Upper lobe of right lung (tissue), 1 donor: Measurements from ENCODE around the gene LBR. TPM values are rescaled to one million over a fixed set of nuclear protein-coding genes. Genes with fewer than 3 reads are reported as not detected.

Experiments used
- ATAC-seq: fragments of 200-7000 bp; cut with Tn5 transposase; one replicate; pipeline ENCODE4 v1.9.1; 2020; ENCODE audit warnings: mild to moderate bottlenecking, moderate library complexity
- DNase-seq: peaks from one replicate; pipeline ENCODE4 v3.0.0-alpha.2; 2020
- H3K27ac ChIP-seq: fragments of 200-600 bp; one replicate; pipeline ENCODE4 v1.8.0; 2022
- H3K27me3 ChIP-seq: fragments of 200-600 bp; one replicate; pipeline ENCODE4 v1.8.0; 2022; ENCODE audit warnings: mild to moderate bottlenecking
- H3K36me3 ChIP-seq: fragments of 200-600 bp; one replicate; pipeline ENCODE4 v1.8.0; 2022
- H3K4me1 ChIP-seq: fragments of 200-600 bp; one replicate; pipeline ENCODE4 v1.8.0; 2022
- H3K4me3 ChIP-seq: fragments of 200-600 bp; one replicate; pipeline ENCODE4 v1.8.0; 2022; ENCODE audit warnings: mild to moderate bottlenecking
- H3K9me3 ChIP-seq: fragments of 200-600 bp; one replicate; pipeline ENCODE4 v1.8.0; 2022
- intact Hi-C: fragments of 100-400 bp; cut with DNase I; formaldehyde crosslinking; loops from one replicate; pipeline ENCODE4 v1.11.0; 2022
- total RNA-seq: library from RNA; stranded (reverse); fragmentation: NEBNext Ultra II Directional; extraction: Animal tissue kit (Norgen Biotek cat#: 25700); gene quantifications from one replicate; pipeline ENCODE4 v1.2.1, GENCODE V29; 2021
- TF ChIP-seq, protein P1 (sequence below): fragments of 200-600 bp; IDR thresholded peaks from one replicate; pipeline ENCODE4 v1.8.0; 2022; ENCODE audit warnings: antibody characterized with exemption
- donor health status: DM: no; HTN: yes; CAD: no; lungs with severe emphysema.

Gene LBR
- total RNA-seq, 1 donor from 2014 or later: 55.2 TPM

DNA sequence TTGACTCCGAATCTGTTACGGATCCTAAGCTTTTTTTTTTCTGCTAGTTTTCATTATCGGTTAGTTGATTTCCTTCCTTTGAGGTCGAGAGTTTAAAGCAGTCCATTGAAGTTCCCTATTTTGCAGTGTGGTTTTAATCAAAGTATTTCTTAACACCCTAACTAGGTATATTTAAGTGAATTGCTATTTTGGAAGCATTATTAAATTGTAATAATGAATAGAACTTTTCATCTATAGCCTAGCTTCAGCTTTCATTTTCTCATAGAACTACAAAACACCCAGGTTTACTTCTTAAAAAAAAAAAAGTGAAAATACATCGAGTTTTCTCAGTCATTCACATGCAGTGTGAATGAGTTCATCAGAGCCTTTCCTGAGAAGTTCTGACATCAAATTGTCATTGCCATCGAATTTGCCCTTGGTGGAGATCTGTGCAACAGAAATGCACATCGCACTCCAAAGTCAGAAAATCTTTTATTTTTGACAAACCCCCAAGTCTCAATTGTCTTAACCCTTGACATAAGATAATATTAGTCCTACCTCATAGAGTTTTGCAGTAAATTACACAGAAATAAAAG is 1.1 kb upstream of the LBR start:
- no peak for ATAC-seq
- Histone ChIP-seq H3K27ac (peak overlapping the region; percentile 88), H3K36me3 (no peaks in the 10 kb centered on the region), H3K27me3 (no peaks in the 10 kb centered on the region), H3K4me3 (peak overlapping the region; percentile 84), H3K9me3 (no peaks in the 10 kb centered on the region), H3K4me1 (peaks cover 20% of the 10 kb centered on the region)
- TF ChIP-seq, protein P1, sequence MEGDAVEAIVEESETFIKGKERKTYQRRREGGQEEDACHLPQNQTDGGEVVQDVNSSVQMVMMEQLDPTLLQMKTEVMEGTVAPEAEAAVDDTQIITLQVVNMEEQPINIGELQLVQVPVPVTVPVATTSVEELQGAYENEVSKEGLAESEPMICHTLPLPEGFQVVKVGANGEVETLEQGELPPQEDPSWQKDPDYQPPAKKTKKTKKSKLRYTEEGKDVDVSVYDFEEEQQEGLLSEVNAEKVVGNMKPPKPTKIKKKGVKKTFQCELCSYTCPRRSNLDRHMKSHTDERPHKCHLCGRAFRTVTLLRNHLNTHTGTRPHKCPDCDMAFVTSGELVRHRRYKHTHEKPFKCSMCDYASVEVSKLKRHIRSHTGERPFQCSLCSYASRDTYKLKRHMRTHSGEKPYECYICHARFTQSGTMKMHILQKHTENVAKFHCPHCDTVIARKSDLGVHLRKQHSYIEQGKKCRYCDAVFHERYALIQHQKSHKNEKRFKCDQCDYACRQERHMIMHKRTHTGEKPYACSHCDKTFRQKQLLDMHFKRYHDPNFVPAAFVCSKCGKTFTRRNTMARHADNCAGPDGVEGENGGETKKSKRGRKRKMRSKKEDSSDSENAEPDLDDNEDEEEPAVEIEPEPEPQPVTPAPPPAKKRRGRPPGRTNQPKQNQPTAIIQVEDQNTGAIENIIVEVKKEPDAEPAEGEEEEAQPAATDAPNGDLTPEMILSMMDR: no peak
- intact Hi-C loops: no loop called here
- DNase-seq: no peak

DNA sequence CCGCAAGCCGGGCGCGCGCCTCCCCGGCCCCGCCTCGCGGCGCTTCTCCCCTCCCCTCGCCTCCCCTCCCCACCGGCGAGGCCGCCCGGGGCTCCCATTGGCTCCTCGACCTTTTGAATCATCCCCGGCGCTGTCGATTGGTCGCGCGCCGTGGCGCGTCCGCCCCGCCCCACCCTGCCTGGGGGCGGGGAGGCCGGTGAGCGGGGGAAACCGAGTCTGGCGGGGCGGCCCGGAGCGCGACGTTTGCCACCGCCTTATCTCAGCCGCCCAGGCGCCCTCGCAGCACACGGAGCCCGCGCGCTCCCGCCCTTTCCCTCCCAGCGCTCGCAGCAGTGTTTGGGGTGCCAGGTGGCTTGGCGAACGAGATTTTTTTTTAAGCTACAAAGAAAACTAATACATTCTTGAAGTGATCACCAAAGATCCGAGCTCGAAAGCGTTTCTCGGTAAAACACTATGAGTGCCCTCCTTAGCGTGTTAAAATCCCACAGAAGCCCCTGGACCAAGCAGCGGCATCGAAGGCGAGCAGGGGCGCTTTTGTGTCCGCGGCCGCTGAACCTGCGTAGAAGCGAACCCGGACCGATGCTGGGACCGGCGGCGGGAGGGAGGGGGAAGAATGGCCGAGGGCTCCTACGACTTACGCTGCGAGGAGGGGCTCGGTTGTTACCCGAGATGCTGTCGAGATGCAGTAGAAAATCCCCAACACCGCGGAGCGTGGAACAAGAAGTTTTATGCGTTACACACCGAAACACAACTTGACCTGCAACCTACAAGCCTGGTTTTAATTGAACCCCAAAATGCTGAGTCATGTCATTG is 436 bp upstream of the LBR start:
- H3K36me3 ChIP-seq: no peaks in the 10 kb centered on the region
- peak overlapping the region; percentile 84 for H3K4me3 ChIP-seq
- TF ChIP-seq, protein P1: no peak
- peaks cover 26% of the 10 kb centered on the region for H3K4me1 ChIP-seq
- H3K27ac ChIP-seq: peak overlapping the region; percentile 88
- ATAC-seq (peak; percentile 97), DNase-seq (peak; percentile 96)
- intact Hi-C loops: no loop called here
- no peaks in the 10 kb centered on the region for H3K27me3 ChIP-seq
- H3K9me3 ChIP-seq: no peaks in the 10 kb centered on the region

DNA sequence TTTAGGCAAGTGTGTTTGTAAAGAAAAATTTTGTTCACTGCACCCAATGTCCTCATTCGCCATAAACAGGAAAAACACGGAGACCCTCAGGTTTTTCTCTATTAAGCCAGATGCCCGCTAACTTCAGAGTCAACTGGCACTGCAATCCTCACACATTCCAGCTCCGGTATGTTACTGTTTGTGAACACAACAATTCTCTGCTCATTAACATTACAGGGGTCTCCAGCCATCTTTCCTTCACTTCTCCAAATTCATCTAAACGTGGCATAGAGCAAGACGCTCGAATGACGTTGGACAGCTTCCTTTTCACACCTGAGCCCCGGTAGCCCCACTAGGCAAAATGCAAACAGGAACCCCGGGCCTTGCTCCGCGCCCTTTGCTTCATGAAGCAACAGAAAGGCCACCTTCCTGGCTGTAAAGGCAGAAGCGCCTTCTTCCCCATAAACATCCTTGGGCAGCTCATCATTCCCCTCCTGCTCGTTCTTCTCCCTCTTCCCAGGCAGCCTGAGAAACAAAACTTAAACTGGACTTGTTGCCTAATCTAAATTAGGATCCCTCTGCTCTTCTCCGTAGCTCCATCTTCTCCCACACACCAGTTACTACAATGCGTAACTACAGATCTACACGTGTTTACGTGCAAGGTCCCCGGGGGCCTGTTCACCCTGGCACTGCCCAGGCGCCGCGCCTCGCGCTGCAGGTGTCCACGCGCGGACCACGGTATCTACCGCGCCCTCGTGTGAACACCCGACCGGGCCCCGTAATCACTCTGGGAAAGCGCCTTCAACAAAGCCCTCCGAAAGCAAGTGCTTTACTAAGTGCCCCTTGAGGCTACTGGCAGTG is 1.2 kb downstream of the LBR start:
- ATAC-seq: peak; percentile 19
- intact Hi-C loops: no loop called here

DNA sequence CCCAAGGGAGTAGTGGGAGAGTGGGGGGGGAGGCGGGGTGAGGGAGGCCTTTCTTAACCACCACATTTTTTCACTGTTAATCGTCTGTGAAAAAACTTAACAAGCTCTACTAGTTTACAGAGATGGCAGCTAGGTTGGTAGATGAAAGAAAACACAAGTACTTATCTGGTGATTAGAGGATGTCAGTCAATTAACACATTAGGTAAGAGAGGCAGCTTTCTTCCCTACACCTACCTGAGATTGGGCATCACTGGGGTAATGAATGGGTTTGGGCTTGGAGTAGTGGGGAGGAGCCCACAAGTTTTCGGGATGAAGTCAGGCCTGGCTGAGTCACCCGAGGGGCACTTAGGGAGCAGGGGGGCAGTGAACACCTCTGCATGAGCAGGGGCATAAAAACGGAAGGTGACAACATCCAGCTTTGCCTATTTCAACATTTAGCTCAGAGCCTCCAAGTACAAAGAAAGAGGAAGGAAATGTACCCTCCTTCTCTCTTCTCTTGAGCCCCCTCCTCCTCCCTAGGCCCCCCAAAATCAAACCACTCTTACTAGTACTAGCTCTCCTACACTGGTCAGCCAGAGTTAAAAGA is 2.5 kb downstream of the LBR start:
- no peak for DNase-seq

More for the DNA sequence above, 1.2 kb downstream of the LBR start:
- TF ChIP-seq, protein P1: no peak
- H3K27ac ChIP-seq: peak overlapping the region; percentile 88
- H3K4me1 ChIP-seq: peaks cover 35% of the 10 kb centered on the region
- peak overlapping the region; percentile 84 for H3K4me3 ChIP-seq
- H3K27me3 ChIP-seq: no peaks in the 10 kb centered on the region
- peaks cover 6% of the 10 kb centered on the region for H3K36me3 ChIP-seq
- H3K9me3 ChIP-seq: no peaks in the 10 kb centered on the region
- peak; percentile 74 for DNase-seq

More for the DNA sequence above, 2.5 kb downstream of the LBR start:
- intact Hi-C loops: no loop called here
- no peaks in the 10 kb centered on the region for H3K27me3 ChIP-seq
- peaks cover 35% of the 10 kb centered on the region for H3K4me1 ChIP-seq
- TF ChIP-seq, protein P1: no peak
- H3K4me3 ChIP-seq: no peak overlapping the region
- no peaks in the 10 kb centered on the region for H3K9me3 ChIP-seq
- no peak for ATAC-seq
- H3K27ac ChIP-seq: no peak overlapping the region
- H3K36me3 ChIP-seq: peaks cover 19% of the 10 kb centered on the region
